ENCODE measurements around the gene PCDHGA10.
"Not testable (repeated sequence)": the region's sequence is repeated elsewhere in the genome, so short reads cannot be mapped to it uniquely, and the experiment has no call there.

PCDHGA10 gene

GRCh38 chr5:141387557-141388311 is 25.1 kb upstream of the PCDHGA10 start, which contains the start of gene PCDHGB4:
Gene PCDHGB4, plus strand, starts transcription at chr5:141387698. Its CDS starts 187 bp downstream, at chr5:141387885.
- peak; percentile 64 for TF ChIP-seq CTCF (conservative IDR thresholded peaks at IDR 0.05; ENCODE audit: low read length)
- peak within 1 kb of the TSS; percentile 54 for H3K4me3 ChIP-seq (ENCODE audit: low read length)
- DNase-seq (ENCODE audit: low read depth), result peak; percentile 54

GRCh38 chr5:141388661-141389060 is 24.1 kb upstream of the PCDHGA10 start:
- no peak for TF ChIP-seq CTCF (conservative IDR thresholded peaks at IDR 0.05; ENCODE audit: low read length)
- H3K4me3 ChIP-seq (ENCODE audit: low read length), result no peak overlapping the region; the same call in 1 of the 2 replicates
- DNase-seq (ENCODE audit: low read depth), result no peak

- no peak for TF ChIP-seq CTCF (conservative IDR thresholded peaks at IDR 0.05; ENCODE audit: low read length)
- DNase-seq (ENCODE audit: low read depth), result no peak
- no peak overlapping the region for H3K4me3 ChIP-seq (ENCODE audit: low read length)
Measured at GRCh38 chr5:141389153-141390042, 23.4 kb upstream of the PCDHGA10 start.

GRCh38 chr5:141392429-141393198 is 20.2 kb upstream of the PCDHGA10 start, which contains the start of gene PCDHGA8:
Gene PCDHGA8, plus strand, starts transcription at chr5:141392633. Its CDS starts 181 bp downstream, at chr5:141392814.
- peak within 1 kb of the TSS; percentile 9; the same call in 1 of the 2 replicates for H3K4me3 ChIP-seq (ENCODE audit: low read length)
- TF ChIP-seq CTCF (conservative IDR thresholded peaks at IDR 0.05; ENCODE audit: low read length), result peak; percentile 22
- DNase-seq (ENCODE audit: low read depth), result peak; percentile 41

GRCh38 chr5:141393267-141393666 is 19.5 kb upstream of the PCDHGA10 start:
- no peak overlapping the region for H3K4me3 ChIP-seq (ENCODE audit: low read length)
- no peak for TF ChIP-seq CTCF (conservative IDR thresholded peaks at IDR 0.05; ENCODE audit: low read length)
- no peak for DNase-seq (ENCODE audit: low read depth)

GRCh38 chr5:141394401-141395187 is 18.2 kb upstream of the PCDHGA10 start:
- not testable (repeated sequence) for H3K4me3 ChIP-seq (ENCODE audit: low read length); DNase-seq (ENCODE audit: low read depth)
